ENCODE results near the gene RPP21.

DNA sequence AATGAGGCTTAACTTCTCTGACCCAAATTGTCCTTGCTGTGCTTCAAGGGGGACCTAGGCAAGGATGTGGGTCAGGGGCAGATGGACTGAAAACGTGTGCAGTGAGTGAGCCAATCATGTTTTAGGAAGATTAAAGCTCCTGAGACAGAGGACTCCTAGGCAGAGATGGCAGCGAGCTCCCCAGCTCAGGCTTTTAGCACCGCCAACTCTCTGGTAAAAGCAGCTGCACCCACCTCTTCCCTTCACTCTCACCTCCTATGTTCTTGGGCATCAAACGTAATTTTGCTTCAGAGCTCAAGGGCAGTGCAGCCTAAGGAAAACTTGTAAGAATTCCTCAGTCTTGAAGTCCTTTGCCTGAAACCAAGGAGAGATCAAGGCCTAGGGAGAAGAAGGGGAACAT is 10.3 kb downstream of the RPP21 start:
- TF ChIP-seq, protein P1, sequence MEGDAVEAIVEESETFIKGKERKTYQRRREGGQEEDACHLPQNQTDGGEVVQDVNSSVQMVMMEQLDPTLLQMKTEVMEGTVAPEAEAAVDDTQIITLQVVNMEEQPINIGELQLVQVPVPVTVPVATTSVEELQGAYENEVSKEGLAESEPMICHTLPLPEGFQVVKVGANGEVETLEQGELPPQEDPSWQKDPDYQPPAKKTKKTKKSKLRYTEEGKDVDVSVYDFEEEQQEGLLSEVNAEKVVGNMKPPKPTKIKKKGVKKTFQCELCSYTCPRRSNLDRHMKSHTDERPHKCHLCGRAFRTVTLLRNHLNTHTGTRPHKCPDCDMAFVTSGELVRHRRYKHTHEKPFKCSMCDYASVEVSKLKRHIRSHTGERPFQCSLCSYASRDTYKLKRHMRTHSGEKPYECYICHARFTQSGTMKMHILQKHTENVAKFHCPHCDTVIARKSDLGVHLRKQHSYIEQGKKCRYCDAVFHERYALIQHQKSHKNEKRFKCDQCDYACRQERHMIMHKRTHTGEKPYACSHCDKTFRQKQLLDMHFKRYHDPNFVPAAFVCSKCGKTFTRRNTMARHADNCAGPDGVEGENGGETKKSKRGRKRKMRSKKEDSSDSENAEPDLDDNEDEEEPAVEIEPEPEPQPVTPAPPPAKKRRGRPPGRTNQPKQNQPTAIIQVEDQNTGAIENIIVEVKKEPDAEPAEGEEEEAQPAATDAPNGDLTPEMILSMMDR (IDR thresholded peaks at IDR 0.05; ENCODE audit: insufficient read depth, low read depth, low read length) = no peak
- no peak for TF ChIP-seq EZH2 (IDR thresholded peaks at IDR 0.05; ENCODE audit: insufficient read depth, low read length)

All from astrocyte (in vitro differentiated cells and primary cell).